GM12874 (cell line): ENCODE measurements around the gene RFC5.

Experiments used
- CTCF ChIP-seq: IDR thresholded peaks from 2 replicates; pipeline ENCODE4 v1.5.1; 2011; ENCODE audit warnings: low read depth, mild to moderate bottlenecking, control low read depth, low read length, moderate library complexity; ENCODE audit not compliant: insufficient read depth

The RFC5 gene

DNA sequence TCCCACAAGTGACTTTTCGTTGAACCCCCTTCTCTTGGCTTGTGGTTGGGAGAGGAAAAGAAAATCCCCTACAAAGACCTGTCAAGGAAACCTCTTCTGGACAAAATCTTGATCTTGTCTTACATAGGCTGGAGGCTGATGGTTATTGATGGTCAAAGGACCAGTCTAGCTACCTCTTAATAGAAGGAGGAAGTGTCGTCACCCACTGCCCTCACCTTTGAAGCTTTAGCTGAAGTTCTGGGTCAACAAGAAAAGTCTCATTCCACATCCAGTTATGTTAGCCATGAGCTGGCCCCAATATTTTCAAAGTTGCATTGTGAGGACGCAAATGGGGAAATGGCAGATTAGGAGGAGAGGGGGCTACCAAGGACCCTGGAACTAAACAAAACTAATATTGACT lies 41.5 kb upstream of the RFC5 start:
- TF ChIP-seq CTCF, result no peak

GRCh38 chr12:117977373-117977772 lies 39.1 kb upstream of the RFC5 start:
- no peak for TF ChIP-seq CTCF

- no peak for TF ChIP-seq CTCF
Observed at GRCh38 chr12:117980616-117981015, 35.9 kb upstream of the RFC5 start.

- TF ChIP-seq CTCF, result no peak
Observed at GRCh38 chr12:117981267-117981666, 35.2 kb upstream of the RFC5 start.

GRCh38 chr12:117985182-117985581 lies 31.3 kb upstream of the RFC5 start:
- TF ChIP-seq CTCF, result no peak

GRCh38 chr12:117986705-117987469 lies 29.6 kb upstream of the RFC5 start:
- TF ChIP-seq CTCF, result no peak

DNA sequence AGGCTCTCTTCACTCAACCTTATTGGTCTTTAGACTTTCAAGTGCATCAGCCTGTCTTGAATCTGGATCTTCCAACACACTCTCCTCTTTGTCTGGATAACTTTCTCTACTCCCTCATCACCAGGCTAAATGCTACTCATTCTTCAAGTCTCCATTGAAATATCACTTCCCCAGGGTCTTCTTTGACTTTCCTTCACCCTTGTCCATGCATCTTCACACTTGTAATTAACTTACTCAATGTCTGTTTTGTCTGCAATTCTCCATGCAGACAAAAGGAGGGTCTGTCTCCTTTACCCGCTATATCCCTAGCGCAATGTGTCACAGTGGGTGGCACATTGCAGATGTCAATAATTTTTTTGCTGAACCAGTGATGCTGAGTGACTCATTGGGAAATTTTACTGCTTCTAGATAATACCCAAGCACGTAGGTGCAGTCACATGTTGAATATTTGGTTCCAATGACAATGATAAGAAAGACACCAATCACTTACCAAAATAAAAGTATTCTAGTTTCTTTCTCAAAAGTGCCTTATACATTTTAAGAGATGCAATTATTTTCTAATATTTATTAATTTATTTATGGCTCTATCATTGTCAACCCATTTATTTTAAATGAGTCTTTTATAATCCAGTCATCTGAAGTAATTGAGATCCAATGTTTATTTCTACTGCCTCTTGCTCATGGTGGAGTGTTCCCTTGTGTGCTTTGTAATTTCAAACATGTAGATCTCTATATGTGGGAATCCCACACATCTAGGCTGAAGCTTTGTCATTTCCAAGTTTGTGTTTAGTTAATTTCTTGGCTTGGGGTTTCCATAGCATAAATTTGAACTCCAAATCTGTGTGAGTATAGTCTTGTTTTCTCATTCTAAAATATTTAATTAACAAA lies 21.7 kb upstream of the RFC5 start:
- no peak for TF ChIP-seq CTCF
